Peyer's patch (tissue), 4 donors: ENCODE measurements around the gene HECTD4.

Source experiments
- CTCF ChIP-seq, 6 experiments: fragments of 450-650 bp in 4 of 6; fragments of 200-600 bp in 2 of 6; sonication (generic) in 1 of 6; IDR thresholded peaks; one replicate each; pipeline ENCODE4 v1.5.1; 2017 to 2019; ENCODE audit warnings: antibody characterized with exemption in 6 of 6, mild to moderate bottlenecking in 3 of 6, moderate library complexity in 1 of 6
- POLR2A ChIP-seq, 2 donors: fragments of 450-650 bp; IDR thresholded peaks; one replicate each; pipeline ENCODE4 v1.5.1; 2017; ENCODE audit warnings: antibody characterized with exemption in 2 of 2, mild to moderate bottlenecking in 2 of 2, moderate library complexity in 2 of 2

GRCh38 chr12:112164011-112164660, 218.1 kb downstream of the HECTD4 start:
- TF ChIP-seq POLR2A (IDR thresholded peaks at IDR 0.05) = no peak
- no peak for TF ChIP-seq CTCF (IDR thresholded peaks at IDR 0.05)
